PFSK-1 (cell line): ENCODE data around the gene PLCXD1. TPM values are rescaled to one million over a fixed set of nuclear protein-coding genes. Genes with fewer than 3 reads are reported as not detected.

Experiments used
- FOXP2 ChIP-seq: optimal IDR thresholded peaks from 2 replicates; pipeline ENCODE3; 2011; ENCODE audit warnings: borderline replicate concordance, control low read depth, inconsistent platforms; ENCODE audit not compliant: insufficient read depth; ENCODE audit errors: extremely low read length, extremely low read depth
- POLR2AphosphoS5 ChIP-seq: IDR thresholded peaks from 2 replicates; pipeline ENCODE4 v1.6.1; 2012; ENCODE audit warnings: low read depth, mild to moderate bottlenecking, control low read depth, low read length, moderate library complexity
- REST ChIP-seq, 2 experiments: IDR thresholded peaks; 2 replicates each; pipeline versions ENCODE4 v1.6.1 to v1.8.0; 2011 to 2012; ENCODE audit warnings: low read depth in 2 of 2, low read length in 2 of 2, control low read depth in 1 of 2, inconsistent platforms in 1 of 2, mild to moderate bottlenecking in 1 of 2, moderate library complexity in 1 of 2; ENCODE audit not compliant: insufficient read depth in 1 of 2
- SIN3A ChIP-seq: IDR thresholded peaks from 2 replicates; pipeline ENCODE4 v1.6.1; 2012; ENCODE audit warnings: mild to moderate bottlenecking, low read length, moderate library complexity, borderline replicate concordance; ENCODE audit not compliant: insufficient read depth
- TAF1 ChIP-seq: IDR thresholded peaks from 2 replicates; pipeline ENCODE4 v1.6.1; 2012; ENCODE audit warnings: low read length, control low read depth, borderline replicate concordance; ENCODE audit not compliant: insufficient read depth
- polyA plus RNA-seq: library from polyadenylated mRNA; unstranded; fragments of >200 nt; gene quantifications from one replicate; pipeline ENCODE4 v1.2.1, GENCODE V29; 2012; ENCODE audit warnings: low read depth, missing spikeins; ENCODE audit not compliant: insufficient read length

The PLCXD1 gene
- polyA plus RNA-seq: 143 TPM

GRCh38 chrX:281166-281999, at the start of gene PLCXD1:
TSS of gene PLCXD1 (plus strand) at chrX:281381. CDS start at chrX:284188, 2,807 bp downstream.
- TF ChIP-seq POLR2AphosphoS5 (peak; percentile 87), FOXP2 (no peak), SIN3A (0 out of 2 replicates have a peak, but pooled peaks have one; percentile 10), REST (IDR thresholded peaks at IDR 0.05; ENCODE audit: insufficient read depth in 1 of 2, low read depth in 2 of 2, low read length in 2 of 2) (no peak), TAF1 (peak; percentile 58; the same call in 1 of the 2 replicates)

GRCh38 chrX:250965-251364, 30.2 kb upstream of the PLCXD1 start:
- no peak for TF ChIP-seq FOXP2

GRCh38 chrX:252244-252956, 28.8 kb upstream of the PLCXD1 start:
- TF ChIP-seq FOXP2 (no peak), POLR2AphosphoS5 (no peak), TAF1 (no peak), REST (IDR thresholded peaks at IDR 0.05; ENCODE audit: insufficient read depth in 1 of 2, low read depth in 2 of 2, low read length in 2 of 2) (no peak), SIN3A (no peak)

GRCh38 chrX:252957-253291, 28.3 kb upstream of the PLCXD1 start:
- TF ChIP-seq SIN3A (no peak), REST (IDR thresholded peaks at IDR 0.05; ENCODE audit: insufficient read depth in 1 of 2, low read depth in 2 of 2, low read length in 2 of 2) (no peak), POLR2AphosphoS5 (no peak), FOXP2 (no peak), TAF1 (no peak)

GRCh38 chrX:253451-254297, 27.5 kb upstream of the PLCXD1 start:
- no peak for TF ChIP-seq TAF1
- TF ChIP-seq REST (IDR thresholded peaks at IDR 0.05; ENCODE audit: insufficient read depth in 1 of 2, low read depth in 2 of 2, low read length in 2 of 2): no peak
- no peak for TF ChIP-seq SIN3A
- TF ChIP-seq POLR2AphosphoS5: no peak
